Chondrocyte (in vitro differentiated cells): ENCODE measurements around the gene OLIG2. TPM values are rescaled to one million over a fixed set of nuclear protein-coding genes. Genes with fewer than 3 reads are reported as not detected.

Experiments
- DNase-seq: peaks from one replicate; pipeline ENCODE4 v3.0.0; 2021; ENCODE audit warnings: mixed read lengths, low spot score
- H3K27ac Mint-ChIP-seq: one replicate; pipeline ENCODE4 v1.8.0; 2021; ENCODE audit warnings: mild to moderate bottlenecking, moderate library complexity, mixed read lengths; ENCODE audit not compliant: unreplicated experiment
- H3K27me3 Mint-ChIP-seq: 2 replicates; pipeline ENCODE4 v1.8.0; 2021; ENCODE audit warnings: low read depth, mixed read lengths
- H3K36me3 Mint-ChIP-seq: 2 replicates; pipeline ENCODE4 v1.8.0; 2021; ENCODE audit warnings: low read depth, mixed read lengths
- H3K4me1 Mint-ChIP-seq: 2 replicates; pipeline ENCODE4 v1.8.0; 2021; ENCODE audit warnings: low read depth, mild to moderate bottlenecking, mixed read lengths
- H3K4me3 Mint-ChIP-seq: one replicate; pipeline ENCODE4 v1.8.0; 2021; ENCODE audit warnings: mild to moderate bottlenecking, moderate library complexity, mixed read lengths; ENCODE audit not compliant: unreplicated experiment
- H3K9me3 Mint-ChIP-seq: 2 replicates; pipeline ENCODE4 v1.8.0; 2021; ENCODE audit warnings: low read depth, mixed read lengths
- CTCF ChIP-seq: fragments of 200-600 bp; sonication (generic); IDR thresholded peaks from 2 replicates; pipeline ENCODE4 v1.5.0; 2021; ENCODE audit warnings: antibody characterized with exemption, mild to moderate bottlenecking, moderate library complexity
- total RNA-seq: library from RNA; stranded (reverse); gene quantifications from 3 replicates; pipeline ENCODE4 v1.2.1, GENCODE V29; 2021

The OLIG2 gene
- total RNA-seq, 1 donor from 2014 or later: 0.50 TPM

GRCh38 chr21:33058527-33058926 is 32.8 kb downstream of the OLIG2 start:
- Mint-ChIP-seq H3K27ac (no peak overlapping the region), H3K9me3 (no peaks in the 10 kb centered on the region), H3K4me1 (no peaks in the 10 kb centered on the region), H3K36me3 (no peaks in the 10 kb centered on the region), H3K27me3 (peaks cover 60% of the 10 kb centered on the region), H3K4me3 (no peak overlapping the region)
- no peak for DNase-seq
- no peak for TF ChIP-seq CTCF

GRCh38 chr21:33058957-33059356 is 33.2 kb downstream of the OLIG2 start:
- TF ChIP-seq CTCF: no peak
- no peak for DNase-seq
- Mint-ChIP-seq H3K36me3 (no peaks in the 10 kb centered on the region), H3K4me1 (no peaks in the 10 kb centered on the region), H3K27me3 (peaks cover 62% of the 10 kb centered on the region), H3K27ac (no peak overlapping the region), H3K4me3 (no peak overlapping the region), H3K9me3 (no peaks in the 10 kb centered on the region)

- no peak for TF ChIP-seq CTCF
- Mint-ChIP-seq H3K36me3 (no peaks in the 10 kb centered on the region), H3K9me3 (no peaks in the 10 kb centered on the region), H3K27me3 (peaks cover 67% of the 10 kb centered on the region), H3K4me1 (no peaks in the 10 kb centered on the region), H3K27ac (no peak overlapping the region), H3K4me3 (no peak overlapping the region)
- no peak for DNase-seq
These were observed 33.7 kb downstream of the OLIG2 start for GRCh38 chr21:33059380-33059841.

GRCh38 chr21:33061233-33061632 is 35.5 kb downstream of the OLIG2 start:
- Mint-ChIP-seq H3K9me3 (no peaks in the 10 kb centered on the region), H3K4me1 (no peaks in the 10 kb centered on the region), H3K27ac (no peak overlapping the region), H3K4me3 (no peak overlapping the region), H3K27me3 (peaks cover 76% of the 10 kb centered on the region), H3K36me3 (no peaks in the 10 kb centered on the region)
- DNase-seq: no peak
- TF ChIP-seq CTCF: no peak

- peaks cover 83% of the 10 kb centered on the region for H3K27me3 Mint-ChIP-seq
- TF ChIP-seq CTCF: no peak
- H3K4me3 Mint-ChIP-seq: no peak overlapping the region
- no peaks in the 10 kb centered on the region for H3K9me3 Mint-ChIP-seq
- H3K36me3 Mint-ChIP-seq: no peaks in the 10 kb centered on the region
- DNase-seq: no peak
- H3K27ac Mint-ChIP-seq: no peak overlapping the region
- no peaks in the 10 kb centered on the region for H3K4me1 Mint-ChIP-seq
These were observed 37.7 kb downstream of the OLIG2 start for GRCh38 chr21:33063375-33063883.
